AG09319 (cell line): Measurements from ENCODE around the gene CLEC16A.

Experiments
- DNase-seq: peaks from one replicate; pipeline ENCODE4 v3.0.0-alpha.2; 2010; ENCODE audit warnings: low read depth; ENCODE audit errors: extremely low read depth
- CTCF ChIP-seq: IDR thresholded peaks from 2 replicates; pipeline ENCODE4 v1.5.1; 2011; ENCODE audit warnings: low read depth, mild to moderate bottlenecking, inconsistent platforms, low read length, moderate library complexity

The CLEC16A gene

GRCh38 chr16:10954903-10955302, 10.5 kb downstream of the CLEC16A start:
- TF ChIP-seq CTCF: no peak
- no peak for DNase-seq

- no peak for DNase-seq
- no peak for TF ChIP-seq CTCF
These were observed 13.6 kb downstream of the CLEC16A start for GRCh38 chr16:10957771-10958482.

GRCh38 chr16:10959161-10959560, 14.8 kb downstream of the CLEC16A start:
- DNase-seq: no peak
- no peak for TF ChIP-seq CTCF

- no peak for DNase-seq
- no peak for TF ChIP-seq CTCF
These were observed 16.9 kb downstream of the CLEC16A start for GRCh38 chr16:10961231-10961630.

GRCh38 chr16:10964039-10964890, 19.9 kb downstream of the CLEC16A start:
- peak; percentile 46 for DNase-seq
- peak; percentile 94 for TF ChIP-seq CTCF

- no peak for TF ChIP-seq CTCF
- DNase-seq: no peak
These were observed 20.5 kb downstream of the CLEC16A start for GRCh38 chr16:10964891-10965326.

GRCh38 chr16:10965440-10966061, 21.2 kb downstream of the CLEC16A start:
- TF ChIP-seq CTCF: no peak
- DNase-seq: no peak
